NCI-H2196 treated with DMSO at 0.1 percent for 48 hours (cell line): Measurements from ENCODE around the gene SIRPB2.

Source experiments
- DNase-seq: peaks from one replicate; lab custom pipeline; 2025; ENCODE audit not compliant: unreplicated experiment; lab: John Stamatoyannopoulos, UW

Gene SIRPB2

GRCh38 chr20:1472556-1473245, 18.5 kb downstream of the SIRPB2 start:
- no peak for DNase-seq

- DNase-seq: no peak
Measured at GRCh38 chr20:1471242-1471641, 20.0 kb downstream of the SIRPB2 start.

GRCh38 chr20:1469925-1470571, 21.2 kb downstream of the SIRPB2 start:
- DNase-seq: peak; percentile 85

- no peak for DNase-seq
Measured at GRCh38 chr20:1469306-1469905, 21.8 kb downstream of the SIRPB2 start.

- no peak for DNase-seq
Measured at GRCh38 chr20:1468117-1468624, 23.0 kb downstream of the SIRPB2 start.

- DNase-seq: no peak
Measured at GRCh38 chr20:1467355-1468116, 23.7 kb downstream of the SIRPB2 start.

GRCh38 chr20:1467082-1467354, 24.2 kb downstream of the SIRPB2 start:
- no peak for DNase-seq

GRCh38 chr20:1466211-1467081, 24.8 kb downstream of the SIRPB2 start, which contains the start of gene NSFL1C:
Gene NSFL1C, minus strand, starts transcription at chr20:1466849. Its CDS starts 25 bp downstream, at chr20:1466824.
- peak; percentile 86 for DNase-seq

- no peak for DNase-seq
Measured at GRCh38 chr20:1465470-1466210, 25.6 kb downstream of the SIRPB2 start.

GRCh38 chr20:1463971-1464570, 27.1 kb downstream of the SIRPB2 start:
- DNase-seq: no peak

- DNase-seq: no peak
Measured at GRCh38 chr20:1462834-1463233, 28.4 kb downstream of the SIRPB2 start.

- no peak for DNase-seq
Measured at GRCh38 chr20:1462001-1462400, 29.2 kb downstream of the SIRPB2 start.

- no peak for DNase-seq
Measured at GRCh38 chr20:1460275-1460674, 30.9 kb downstream of the SIRPB2 start.

GRCh38 chr20:1457992-1458391, 33.2 kb downstream of the SIRPB2 start:
- no peak for DNase-seq

GRCh38 chr20:1456300-1456699, 34.9 kb downstream of the SIRPB2 start:
- no peak for DNase-seq

- DNase-seq: no peak
Measured at GRCh38 chr20:1450926-1451491, 40.2 kb downstream of the SIRPB2 start.

- DNase-seq: no peak
Measured at GRCh38 chr20:1449370-1449769, 41.9 kb downstream of the SIRPB2 start.

- DNase-seq: no peak
Measured at GRCh38 chr20:1448081-1448620, 43.1 kb downstream of the SIRPB2 start.

GRCh38 chr20:1446536-1446935, 44.7 kb downstream of the SIRPB2 start:
- no peak for DNase-seq
